SU-DHL-6 (cell line): ENCODE results near the gene NOL8.

ENCODE experiments used
- H2AFZ ChIP-seq: fragments of 200-600 bp; sonication (generic); 2 replicates; pipeline ENCODE4 v1.6.1; 2014; ENCODE audit warnings: low read depth, mild to moderate bottlenecking, moderate library complexity, mixed read lengths, antibody characterized with exemption, low read length; ENCODE audit not compliant: severe bottlenecking
- H3F3A ChIP-seq: fragments of 200-600 bp; shearing (Covaris generic); 2 replicates; pipeline ENCODE4 v1.6.0; 2016; ENCODE audit warnings: antibody characterized with exemption, mild to moderate bottlenecking; ENCODE audit not compliant: insufficient read depth
- H3K27ac ChIP-seq: fragments of 200-600 bp; sonication (generic); 2 replicates; pipeline ENCODE4 v1.5.1; 2016; ENCODE audit warnings: low read depth, mild to moderate bottlenecking, low read length, moderate library complexity, mixed read lengths
- H3K27me3 ChIP-seq: fragments of 200-600 bp; sonication (generic), shearing (Covaris generic); 2 replicates; pipeline ENCODE4 v1.6.0; 2014; ENCODE audit warnings: mild to moderate bottlenecking, low read length
- H3K36me3 ChIP-seq: fragments of 200-600 bp; sonication (generic); 2 replicates; pipeline ENCODE4 v1.6.1; 2014; ENCODE audit warnings: mild to moderate bottlenecking, low read length, mixed read lengths
- H3K4me2 ChIP-seq: fragments of 300-600, 200-600 bp; shearing (Covaris generic), sonication (generic); 2 replicates; pipeline ENCODE4 v1.6.0; 2014; ENCODE audit warnings: low read length, low read depth, mild to moderate bottlenecking; ENCODE audit not compliant: poor library complexity, severe bottlenecking
- H3K4me3 ChIP-seq: fragments of 200-600 bp; sonication (generic); 2 replicates; pipeline ENCODE4 v1.5.1; 2014; ENCODE audit warnings: antibody characterized with exemption, low read length, mild to moderate bottlenecking, mixed read lengths; ENCODE audit not compliant: insufficient read depth, poor library complexity, severe bottlenecking
- H3K79me2 ChIP-seq: fragments of 200-600 bp; sonication (generic); 2 replicates; pipeline ENCODE4 v1.6.1; 2014; ENCODE audit warnings: mild to moderate bottlenecking, low read length, moderate library complexity; ENCODE audit not compliant: insufficient read depth
- H3K9ac ChIP-seq: fragments of 200-600 bp; sonication (generic); 2 replicates; pipeline ENCODE4 v1.7.0; 2014; ENCODE audit warnings: mild to moderate bottlenecking, low read length
- H3K9me2 ChIP-seq: fragments of 200-600 bp; sonication (generic); replicated peaks from 2 replicates; pipeline ENCODE4 v1.6.1; 2014; ENCODE audit warnings: low read length; ENCODE audit not compliant: insufficient read depth
- H3K9me3 ChIP-seq: fragments of 200-600 bp; sonication (generic); 2 replicates; pipeline ENCODE4 v1.6.1; 2014; ENCODE audit warnings: low read length, mixed read lengths; ENCODE audit not compliant: insufficient read depth
- H4K20me1 ChIP-seq: fragments of 200-600 bp; sonication (generic); 2 replicates; pipeline ENCODE4 v1.6.1; 2014; ENCODE audit warnings: low read depth, mild to moderate bottlenecking, antibody characterized with exemption, low read length, moderate library complexity, mixed read lengths
- EZH2phosphoT487 ChIP-seq: fragments of 200-600 bp; sonication (generic), shearing (Covaris generic); conservative IDR thresholded peaks from 2 replicates; pipeline ENCODE4 v1.6.1; 2018; ENCODE audit warnings: mild to moderate bottlenecking, antibody characterized with exemption, low read length, moderate library complexity, mixed read lengths
- TF ChIP-seq, protein P1 (sequence below): fragments of 200-600 bp; sonication (generic); IDR thresholded peaks from one replicate; pipeline ENCODE4 v1.5.1; 2017; ENCODE audit warnings: antibody characterized with exemption, mild to moderate bottlenecking, low read length, moderate library complexity; ENCODE audit not compliant: insufficient read depth, poor library complexity, severe bottlenecking

Gene NOL8

GRCh38 chr9:92341578-92341977, 16.4 kb upstream of the NOL8 start:
- no peak for TF ChIP-seq EZH2phosphoT487
- TF ChIP-seq, protein P1, sequence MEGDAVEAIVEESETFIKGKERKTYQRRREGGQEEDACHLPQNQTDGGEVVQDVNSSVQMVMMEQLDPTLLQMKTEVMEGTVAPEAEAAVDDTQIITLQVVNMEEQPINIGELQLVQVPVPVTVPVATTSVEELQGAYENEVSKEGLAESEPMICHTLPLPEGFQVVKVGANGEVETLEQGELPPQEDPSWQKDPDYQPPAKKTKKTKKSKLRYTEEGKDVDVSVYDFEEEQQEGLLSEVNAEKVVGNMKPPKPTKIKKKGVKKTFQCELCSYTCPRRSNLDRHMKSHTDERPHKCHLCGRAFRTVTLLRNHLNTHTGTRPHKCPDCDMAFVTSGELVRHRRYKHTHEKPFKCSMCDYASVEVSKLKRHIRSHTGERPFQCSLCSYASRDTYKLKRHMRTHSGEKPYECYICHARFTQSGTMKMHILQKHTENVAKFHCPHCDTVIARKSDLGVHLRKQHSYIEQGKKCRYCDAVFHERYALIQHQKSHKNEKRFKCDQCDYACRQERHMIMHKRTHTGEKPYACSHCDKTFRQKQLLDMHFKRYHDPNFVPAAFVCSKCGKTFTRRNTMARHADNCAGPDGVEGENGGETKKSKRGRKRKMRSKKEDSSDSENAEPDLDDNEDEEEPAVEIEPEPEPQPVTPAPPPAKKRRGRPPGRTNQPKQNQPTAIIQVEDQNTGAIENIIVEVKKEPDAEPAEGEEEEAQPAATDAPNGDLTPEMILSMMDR: no peak
- H3K9me2 ChIP-seq: no peaks in the 10 kb centered on the region
- peaks cover 40% of the 10 kb centered on the region for H3K36me3 ChIP-seq
- no peaks in the 10 kb centered on the region for H3K79me2 ChIP-seq
- H3K27me3 ChIP-seq: no peaks in the 10 kb centered on the region
- no peak overlapping the region for H3K4me2 ChIP-seq
- no peak overlapping the region for H3K4me3 ChIP-seq
- no peak overlapping the region for H3K9ac ChIP-seq
- H3K27ac ChIP-seq: no peak overlapping the region
- no peaks in the 10 kb centered on the region for H4K20me1 ChIP-seq
- H2AFZ ChIP-seq: no peak overlapping the region
- 0 out of 2 replicates have a peak, but pooled peaks cover 4% of the 10 kb centered on the region for H3K9me3 ChIP-seq
- no peaks in the 10 kb centered on the region for H3F3A ChIP-seq

GRCh38 chr9:92333282-92333634, 8.1 kb upstream of the NOL8 start:
- no peak overlapping the region for H3K4me3 ChIP-seq
- H3K27ac ChIP-seq: no peak overlapping the region
- no peaks in the 10 kb centered on the region for H4K20me1 ChIP-seq
- peaks cover 29% of the 10 kb centered on the region for H3K79me2 ChIP-seq
- H3K9ac ChIP-seq: no peak overlapping the region
- no peak overlapping the region for H3K4me2 ChIP-seq
- H3K36me3 ChIP-seq: peaks cover 35% of the 10 kb centered on the region
- no peak overlapping the region for H2AFZ ChIP-seq
- TF ChIP-seq EZH2phosphoT487: no peak
- TF ChIP-seq, protein P1: no peak
- H3K9me2 ChIP-seq: no peaks in the 10 kb centered on the region
- H3F3A ChIP-seq: no peaks in the 10 kb centered on the region
- no peaks in the 10 kb centered on the region for H3K27me3 ChIP-seq
- H3K9me3 ChIP-seq: no peaks in the 10 kb centered on the region

DNA sequence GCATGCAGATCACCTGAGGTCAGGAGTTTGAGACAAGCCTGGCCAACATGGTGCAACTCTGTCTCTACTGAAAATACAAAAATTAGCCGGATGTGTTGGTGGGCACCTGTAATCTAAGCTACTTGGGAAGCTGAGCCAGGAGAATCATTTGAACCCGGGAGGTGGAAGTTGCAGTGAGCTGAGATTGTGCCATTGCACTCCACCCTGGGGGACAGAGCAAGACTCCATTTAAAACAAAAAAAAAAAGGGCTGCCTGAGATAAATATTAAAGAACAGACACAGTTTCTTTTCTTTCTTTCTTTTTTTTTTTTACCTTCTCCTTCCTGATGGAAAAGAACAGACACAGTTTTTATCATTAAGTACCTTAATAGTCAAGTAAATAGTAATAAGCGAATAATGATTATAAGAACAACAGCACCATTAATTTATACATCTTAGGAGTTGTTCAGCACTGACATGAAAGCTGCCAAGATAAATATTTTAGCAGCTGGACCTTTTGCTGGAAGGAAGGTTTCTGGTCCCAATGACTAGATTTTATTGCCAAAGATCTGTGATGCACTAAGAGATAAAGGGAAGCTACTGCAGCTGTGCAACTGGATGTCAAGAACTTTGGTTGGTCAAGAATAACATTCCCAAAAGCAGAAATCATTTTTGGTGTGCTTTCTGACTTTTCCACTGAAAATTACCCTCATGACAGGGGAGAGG, 7.6 kb upstream of the NOL8 start:
- Histone ChIP-seq H3K9me2 (no peaks in the 10 kb centered on the region), H4K20me1 (no peaks in the 10 kb centered on the region), H3K79me2 (peaks cover 34% of the 10 kb centered on the region), H3K4me3 (no peak overlapping the region), H3K36me3 (peaks cover 30% of the 10 kb centered on the region), H3K9me3 (no peaks in the 10 kb centered on the region), H3F3A (no peaks in the 10 kb centered on the region), H3K27me3 (no peaks in the 10 kb centered on the region), H3K9ac (no peak overlapping the region), H3K4me2 (no peak overlapping the region), H3K27ac (no peak overlapping the region), H2AFZ (no peak overlapping the region)
- no peak for TF ChIP-seq EZH2phosphoT487
- TF ChIP-seq, protein P1: no peak
